ENCODE measurements around the gene ADAMTS17.

GRCh38 chr15:100037901-100038300 is 303.9 kb downstream of the ADAMTS17 start:
- TF ChIP-seq GATA1 (IDR thresholded peaks at IDR 0.05; ENCODE audit: low read depth, low read length), result no peak
- TF ChIP-seq POLR2A (IDR thresholded peaks at IDR 0.05; ENCODE audit: low read length), result no peak
